ENCODE measurements around the gene HOXB6.

DNA sequence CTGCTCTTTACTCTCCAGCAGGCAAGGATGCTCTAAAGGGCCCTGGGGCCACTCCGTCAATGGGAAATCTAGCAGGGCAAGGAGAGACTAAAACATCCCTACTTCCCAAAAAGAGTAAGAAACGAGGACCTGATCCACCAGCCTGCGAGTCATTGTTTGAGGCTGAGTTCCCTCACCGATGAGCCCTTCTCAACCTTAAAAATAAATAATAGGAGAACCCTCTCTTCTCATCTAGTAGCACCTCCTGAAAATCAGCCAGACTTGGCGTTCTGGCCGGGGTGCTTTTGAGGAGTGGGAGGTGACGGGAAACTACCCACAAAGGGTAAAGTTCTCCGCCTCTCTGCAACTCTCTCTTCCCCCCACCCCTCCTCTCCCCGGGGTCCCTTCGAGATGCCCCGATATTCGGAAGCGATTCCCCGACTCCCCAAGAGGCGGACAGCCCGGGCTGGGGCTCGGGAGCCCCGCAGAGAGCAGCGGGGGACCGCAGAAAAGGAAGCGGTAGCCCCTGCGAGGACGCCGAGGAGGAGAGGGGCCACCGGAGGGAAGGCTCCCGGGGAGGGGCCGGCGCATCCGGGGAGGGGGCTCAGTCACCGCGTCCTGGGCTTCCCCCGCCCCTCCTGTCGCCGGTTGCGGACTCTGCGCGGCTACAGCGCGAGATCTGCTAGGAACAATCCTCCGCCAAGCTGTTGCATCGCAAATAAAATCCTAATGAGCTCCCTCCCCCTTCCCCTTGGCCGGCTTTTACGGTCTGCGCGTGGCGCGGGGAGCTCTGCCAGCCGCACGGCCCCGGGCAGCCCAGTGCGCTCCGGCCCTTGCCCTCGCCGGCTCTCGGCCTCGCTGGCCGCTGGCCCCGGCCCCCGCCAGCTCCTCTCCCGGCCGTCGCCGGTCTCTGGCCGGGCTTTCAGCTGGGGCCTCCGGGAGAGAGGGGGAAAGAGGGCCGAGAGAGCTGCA lies 20.0 kb upstream of the HOXB6 start:
- TF ChIP-seq, protein P1, sequence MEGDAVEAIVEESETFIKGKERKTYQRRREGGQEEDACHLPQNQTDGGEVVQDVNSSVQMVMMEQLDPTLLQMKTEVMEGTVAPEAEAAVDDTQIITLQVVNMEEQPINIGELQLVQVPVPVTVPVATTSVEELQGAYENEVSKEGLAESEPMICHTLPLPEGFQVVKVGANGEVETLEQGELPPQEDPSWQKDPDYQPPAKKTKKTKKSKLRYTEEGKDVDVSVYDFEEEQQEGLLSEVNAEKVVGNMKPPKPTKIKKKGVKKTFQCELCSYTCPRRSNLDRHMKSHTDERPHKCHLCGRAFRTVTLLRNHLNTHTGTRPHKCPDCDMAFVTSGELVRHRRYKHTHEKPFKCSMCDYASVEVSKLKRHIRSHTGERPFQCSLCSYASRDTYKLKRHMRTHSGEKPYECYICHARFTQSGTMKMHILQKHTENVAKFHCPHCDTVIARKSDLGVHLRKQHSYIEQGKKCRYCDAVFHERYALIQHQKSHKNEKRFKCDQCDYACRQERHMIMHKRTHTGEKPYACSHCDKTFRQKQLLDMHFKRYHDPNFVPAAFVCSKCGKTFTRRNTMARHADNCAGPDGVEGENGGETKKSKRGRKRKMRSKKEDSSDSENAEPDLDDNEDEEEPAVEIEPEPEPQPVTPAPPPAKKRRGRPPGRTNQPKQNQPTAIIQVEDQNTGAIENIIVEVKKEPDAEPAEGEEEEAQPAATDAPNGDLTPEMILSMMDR (conservative IDR thresholded peaks at IDR 0.05 in 1 of 2, IDR thresholded peaks at IDR 0.05 in 1 of 2; ENCODE audit: extremely low read depth in 1 of 2, insufficient read depth in 1 of 2, low read depth in 1 of 2, low read length in 2 of 2) = no peak
- peak; percentile 88 for TF ChIP-seq EZH2 (IDR thresholded peaks at IDR 0.05; ENCODE audit: borderline replicate concordance, low read length)

All from mammary epithelial cell (primary cell).